Head of caudate nucleus (tissue), 42 donors: Measurements from ENCODE around the gene NIM1K.
"Not testable (repeated sequence)": the region's sequence is repeated elsewhere in the genome, so short reads cannot be mapped to it uniquely, and the experiment has no call there.

Experiments used
- DNase-seq, 42 donors: peaks; one replicate each; pipeline versions ENCODE4 v3.0.0 to v3.0.0-alpha.2; 2020 to 2021; ENCODE audit warnings: mixed read lengths in 7 of 42
- intact Hi-C: fragments of 100-400 bp; cut with DNase I; formaldehyde crosslinking; loops from one replicate; pipeline ENCODE4 v1.15.0; 2022

The NIM1K gene

GRCh38 chr5:43191740-43192557 lies at the start of gene NIM1K:
Gene NIM1K, plus strand, starts transcription at chr5:43192225. Its CDS starts 53,551 bp downstream, at chr5:43245776.
- DNase-seq: peak; percentile 82 to 97 (median 92)
- intact Hi-C loops: loop anchor here (1.0 to 5.0 kb wide), 2 partner anchors 71 to 120 kb away; partner anchors contain the start of gene HMGCS1

GRCh38 chr5:43145071-43145470 lies 47.0 kb upstream of the NIM1K start:
- intact Hi-C loops: no loop called here
- no peak for DNase-seq

GRCh38 chr5:43146958-43147357 lies 45.1 kb upstream of the NIM1K start:
- intact Hi-C loops: no loop called here

GRCh38 chr5:43148417-43148816 lies 43.6 kb upstream of the NIM1K start:
- DNase-seq: no peak
- intact Hi-C loops: no loop called here

More at GRCh38 chr5:43146958-43147357, 45.1 kb upstream of the NIM1K start:
- no peak for DNase-seq

- no peak for DNase-seq
- intact Hi-C loops: no loop called here
Measured at GRCh38 chr5:43149231-43149630, 42.8 kb upstream of the NIM1K start.

GRCh38 chr5:43150075-43150474 lies 42.0 kb upstream of the NIM1K start:
- no peak for DNase-seq
- intact Hi-C loops: no loop called here

GRCh38 chr5:43150748-43151147 lies 41.3 kb upstream of the NIM1K start:
- DNase-seq: no peak
- intact Hi-C loops: no loop called here

GRCh38 chr5:43152946-43153345 lies 39.1 kb upstream of the NIM1K start:
- intact Hi-C loops: no loop called here
- DNase-seq: no peak

- no peak for DNase-seq
- intact Hi-C loops: no loop called here
Measured at GRCh38 chr5:43154469-43154868, 37.6 kb upstream of the NIM1K start.

GRCh38 chr5:43155394-43156096 lies 36.5 kb upstream of the NIM1K start:
- intact Hi-C loops: no loop called here
- DNase-seq: no peak

- intact Hi-C loops: no loop called here
- peak in 19 of 42 donors; percentile 6 to 62 (median 30) for DNase-seq
Measured at GRCh38 chr5:43156388-43156787, 35.6 kb upstream of the NIM1K start.

- intact Hi-C loops: no loop called here
- no peak for DNase-seq
Measured at GRCh38 chr5:43157068-43157467, 35.0 kb upstream of the NIM1K start.

- intact Hi-C loops: no loop called here
- no peak for DNase-seq
Measured at GRCh38 chr5:43161244-43161643, 30.8 kb upstream of the NIM1K start.

GRCh38 chr5:43164801-43165200 lies 27.2 kb upstream of the NIM1K start:
- intact Hi-C loops, DNase-seq: not testable (repeated sequence)

- DNase-seq: no peak
- intact Hi-C loops: no loop called here
Measured at GRCh38 chr5:43165323-43165722, 26.7 kb upstream of the NIM1K start.

GRCh38 chr5:43168175-43168574 lies 23.9 kb upstream of the NIM1K start:
- intact Hi-C loops: no loop called here
- DNase-seq: no peak

GRCh38 chr5:43171451-43171850 lies 20.6 kb upstream of the NIM1K start:
- intact Hi-C loops: no loop called here
- DNase-seq: no peak

- intact Hi-C loops: no loop called here
- no peak for DNase-seq
Measured at GRCh38 chr5:43171926-43172325, 20.1 kb upstream of the NIM1K start.

- intact Hi-C loops: no loop called here
- no peak for DNase-seq
Measured at GRCh38 chr5:43172779-43173178, 19.2 kb upstream of the NIM1K start.

GRCh38 chr5:43174586-43174985 lies 17.4 kb upstream of the NIM1K start:
- intact Hi-C loops: no loop called here
- no peak for DNase-seq

- DNase-seq: no peak
- intact Hi-C loops: no loop called here
Measured at GRCh38 chr5:43179836-43180235, 12.2 kb upstream of the NIM1K start.
